BE2C (cell line): Measurements from ENCODE around the gene RABGGTA.

Source experiments
- DNase-seq: peaks from one replicate; pipeline ENCODE4 v3.0.0-alpha.2; 2020
- H3K27me3 ChIP-seq: fragments of 250-450 bp; sonication (Bioruptor Pico); 2 replicates; pipeline ENCODE4 v1.5.1; 2020; ENCODE audit warnings: mild to moderate bottlenecking
- H3K36me3 ChIP-seq: fragments of 250-450 bp; sonication (Bioruptor Pico); 2 replicates; pipeline ENCODE4 v1.5.1; 2020; ENCODE audit warnings: mild to moderate bottlenecking
- H3K4me1 ChIP-seq: fragments of 250-450 bp; sonication (Bioruptor Pico); 2 replicates; pipeline ENCODE4 v1.5.1; 2020
- H3K4me3 ChIP-seq: 2 replicates; pipeline ENCODE4 v1.5.1; 2011; ENCODE audit warnings: low read depth, low read length
- H3K9me3 ChIP-seq: fragments of 250-450 bp; sonication (Bioruptor Pico); 2 replicates; pipeline ENCODE4 v1.5.1; 2020
- TF ChIP-seq, protein P1 (sequence below): IDR thresholded peaks from 2 replicates; pipeline ENCODE4 v1.5.1; 2012; ENCODE audit warnings: mild to moderate bottlenecking, low read depth, low read length

Gene RABGGTA

DNA sequence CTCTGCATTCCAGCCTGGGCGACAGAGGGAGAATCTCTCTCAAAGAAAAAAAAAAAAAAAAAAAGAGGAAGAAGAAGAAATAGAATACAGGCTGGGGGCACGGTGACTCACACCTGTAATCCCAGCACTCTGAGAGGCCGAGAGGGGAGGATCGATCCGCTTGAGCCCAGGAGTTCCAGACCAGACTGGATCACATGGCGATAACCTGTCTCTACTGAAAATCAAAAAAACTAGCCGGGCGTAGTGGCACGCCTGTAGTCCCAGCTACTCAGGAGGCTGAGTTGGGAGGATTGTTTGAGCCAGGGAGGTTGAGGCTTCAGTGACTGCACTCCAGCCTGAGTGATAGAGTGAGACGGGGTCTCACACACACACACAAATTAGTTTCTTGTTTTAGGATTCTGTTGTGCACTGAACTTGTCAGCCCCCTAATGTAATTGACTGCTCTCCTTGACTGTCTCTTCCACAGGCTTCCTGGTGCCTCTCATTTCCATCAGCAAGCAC is 28.0 kb downstream of the RABGGTA start:
- no peak for DNase-seq
- peak overlapping the region; percentile 68 for H3K4me3 ChIP-seq
- H3K9me3 ChIP-seq: no peaks in the 10 kb centered on the region
- no peaks in the 10 kb centered on the region for H3K4me1 ChIP-seq
- peaks cover 21% of the 10 kb centered on the region for H3K36me3 ChIP-seq
- no peaks in the 10 kb centered on the region for H3K27me3 ChIP-seq
- TF ChIP-seq, protein P1, sequence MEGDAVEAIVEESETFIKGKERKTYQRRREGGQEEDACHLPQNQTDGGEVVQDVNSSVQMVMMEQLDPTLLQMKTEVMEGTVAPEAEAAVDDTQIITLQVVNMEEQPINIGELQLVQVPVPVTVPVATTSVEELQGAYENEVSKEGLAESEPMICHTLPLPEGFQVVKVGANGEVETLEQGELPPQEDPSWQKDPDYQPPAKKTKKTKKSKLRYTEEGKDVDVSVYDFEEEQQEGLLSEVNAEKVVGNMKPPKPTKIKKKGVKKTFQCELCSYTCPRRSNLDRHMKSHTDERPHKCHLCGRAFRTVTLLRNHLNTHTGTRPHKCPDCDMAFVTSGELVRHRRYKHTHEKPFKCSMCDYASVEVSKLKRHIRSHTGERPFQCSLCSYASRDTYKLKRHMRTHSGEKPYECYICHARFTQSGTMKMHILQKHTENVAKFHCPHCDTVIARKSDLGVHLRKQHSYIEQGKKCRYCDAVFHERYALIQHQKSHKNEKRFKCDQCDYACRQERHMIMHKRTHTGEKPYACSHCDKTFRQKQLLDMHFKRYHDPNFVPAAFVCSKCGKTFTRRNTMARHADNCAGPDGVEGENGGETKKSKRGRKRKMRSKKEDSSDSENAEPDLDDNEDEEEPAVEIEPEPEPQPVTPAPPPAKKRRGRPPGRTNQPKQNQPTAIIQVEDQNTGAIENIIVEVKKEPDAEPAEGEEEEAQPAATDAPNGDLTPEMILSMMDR: no peak

DNA sequence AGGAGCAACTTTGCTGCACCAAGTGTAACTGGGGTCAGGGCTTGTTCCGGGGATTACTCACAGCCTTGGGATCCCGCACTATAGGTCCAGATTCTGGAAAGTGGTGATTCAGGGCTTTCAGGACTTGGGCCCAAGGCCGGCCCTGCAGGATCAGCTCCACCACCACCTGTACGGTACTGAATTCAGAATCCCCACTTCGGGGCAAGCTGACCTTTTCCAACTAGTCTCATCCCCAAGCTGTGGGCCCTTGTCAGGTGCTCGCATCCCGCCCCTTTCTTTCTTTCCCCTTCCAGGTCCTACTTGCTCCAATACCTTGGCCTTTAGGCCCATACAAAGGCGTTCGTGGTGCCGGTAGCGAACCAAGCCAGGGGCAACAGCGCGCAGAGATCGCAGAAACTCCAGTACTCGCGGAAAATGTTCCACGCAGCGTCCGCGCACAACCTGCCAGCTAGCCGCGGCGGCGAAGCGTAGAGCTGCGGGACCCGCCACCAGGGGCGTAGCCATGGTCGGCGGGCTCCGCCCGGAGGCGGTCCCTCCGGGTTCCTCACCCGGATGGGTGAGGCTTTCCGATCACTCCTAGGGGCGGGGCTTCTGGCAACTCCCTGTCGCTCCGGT is 29.5 kb downstream of the RABGGTA start:
- Histone ChIP-seq H3K27me3 (no peaks in the 10 kb centered on the region), H3K4me1 (no peaks in the 10 kb centered on the region), H3K9me3 (no peaks in the 10 kb centered on the region), H3K36me3 (peaks cover 25% of the 10 kb centered on the region), H3K4me3 (peak overlapping the region; percentile 68)
- peak; percentile 97 for DNase-seq
- TF ChIP-seq, protein P1: peak; percentile 65

- H3K4me1 ChIP-seq: no peaks in the 10 kb centered on the region
- H3K36me3 ChIP-seq: peaks cover 38% of the 10 kb centered on the region
- H3K9me3 ChIP-seq: no peaks in the 10 kb centered on the region
- no peak for DNase-seq
- no peak overlapping the region for H3K4me3 ChIP-seq
- TF ChIP-seq, protein P1: no peak
- no peaks in the 10 kb centered on the region for H3K27me3 ChIP-seq
These were observed 31.1 kb downstream of the RABGGTA start for GRCh38 chr14:24240110-24240918.

DNA sequence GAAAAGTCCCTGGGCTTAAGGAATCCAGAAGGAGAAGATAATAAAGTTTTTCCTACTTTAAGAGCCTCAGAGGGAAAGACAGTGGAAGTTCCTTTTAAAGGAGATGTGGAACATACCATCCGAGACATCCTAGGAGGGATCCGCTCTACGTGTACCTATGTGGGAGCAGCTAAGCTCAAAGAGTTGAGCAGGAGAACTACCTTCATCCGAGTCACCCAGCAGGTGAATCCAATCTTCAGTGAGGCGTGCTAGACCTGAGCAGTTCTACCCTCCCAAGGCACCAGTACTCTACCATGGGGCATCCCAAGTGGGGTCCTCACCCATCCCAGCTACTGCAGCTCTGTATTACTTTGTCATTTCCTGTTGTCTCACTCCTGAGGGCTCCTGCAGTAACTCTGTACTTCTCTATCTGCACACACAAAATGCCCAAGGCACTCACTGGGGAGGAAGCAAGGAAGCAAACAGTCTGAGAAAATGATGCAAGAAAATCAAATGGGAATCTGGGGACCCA is 32.8 kb downstream of the RABGGTA start:
- Histone ChIP-seq H3K4me3 (no peak overlapping the region), H3K27me3 (no peaks in the 10 kb centered on the region), H3K9me3 (no peaks in the 10 kb centered on the region), H3K4me1 (no peaks in the 10 kb centered on the region; the same call in 1 of the 2 replicates), H3K36me3 (peaks cover 38% of the 10 kb centered on the region)
- TF ChIP-seq, protein P1: no peak
- no peak for DNase-seq

- Histone ChIP-seq H3K9me3 (no peaks in the 10 kb centered on the region), H3K36me3 (peaks cover 38% of the 10 kb centered on the region), H3K27me3 (no peaks in the 10 kb centered on the region), H3K4me3 (no peak overlapping the region), H3K4me1 (peaks cover 4% of the 10 kb centered on the region; the same call in 1 of the 2 replicates)
- TF ChIP-seq, protein P1: no peak
- DNase-seq: no peak
These were observed 33.3 kb downstream of the RABGGTA start for GRCh38 chr14:24238123-24238522.

GRCh38 chr14:24237463-24237955 is 33.9 kb downstream of the RABGGTA start:
- H3K4me3 ChIP-seq: no peak overlapping the region
- no peak for DNase-seq
- H3K27me3 ChIP-seq: no peaks in the 10 kb centered on the region
- TF ChIP-seq, protein P1: no peak
- peaks cover 4% of the 10 kb centered on the region; the same call in 1 of the 2 replicates for H3K4me1 ChIP-seq
- H3K9me3 ChIP-seq: no peaks in the 10 kb centered on the region
- H3K36me3 ChIP-seq: peaks cover 38% of the 10 kb centered on the region
